ENCODE data around the gene PRKX.
"Not testable (repeated sequence)": the region's sequence is repeated elsewhere in the genome, so short reads cannot be mapped to it uniquely, and the experiment has no call there.

The PRKX gene

GRCh38 chrX:3563451-3563850 is 150.0 kb downstream of the PRKX start:
- DNase-seq (no peak), ATAC-seq (ENCODE audit: insufficient read depth, low read depth) (no peak)
- no peaks in the 10 kb centered on the region for H3K27me3 ChIP-seq (ENCODE audit: insufficient read depth, low read length, poor library complexity)
- no peaks in the 10 kb centered on the region for H3K4me1 ChIP-seq (ENCODE audit: insufficient read depth, low read length)
- no peak overlapping the region for H3K27ac ChIP-seq (ENCODE audit: low read length)
- H3K9me3 ChIP-seq (ENCODE audit: insufficient read depth, low read length, severe bottlenecking) = no peaks in the 10 kb centered on the region
- no peaks in the 10 kb centered on the region for H3K36me3 ChIP-seq (ENCODE audit: insufficient read depth, low read length)
- H3K4me3 ChIP-seq (ENCODE audit: low read depth in 1 of 2, low read length in 2 of 2) = no peak overlapping the region
- H3K9ac ChIP-seq (ENCODE audit: low read depth, low read length) = no peak overlapping the region
- H3K79me2 ChIP-seq (ENCODE audit: insufficient read depth, low read length) = no peaks in the 10 kb centered on the region
- no peaks in the 10 kb centered on the region for H4K20me1 ChIP-seq (ENCODE audit: insufficient read depth, low read length)
- TF ChIP-seq EZH2 (IDR thresholded peaks at IDR 0.05; ENCODE audit: borderline replicate concordance, low read depth, low read length, severe bottlenecking) (no peak), CTCF (IDR thresholded peaks at IDR 0.05; ENCODE audit: borderline replicate concordance, extremely low read depth, low read length, poor library complexity, severe bottlenecking) (no peak)
- no peak overlapping the region for H2AFZ ChIP-seq (ENCODE audit: low read depth, low read length)
- H3K4me2 ChIP-seq (ENCODE audit: insufficient read depth, low read length) = no peak overlapping the region

GRCh38 chrX:3560010-3560409 is 153.4 kb downstream of the PRKX start:
- not testable (repeated sequence) for H3K4me3 ChIP-seq (ENCODE audit: low read depth in 1 of 2, low read length in 2 of 2); H3K27ac ChIP-seq (ENCODE audit: low read length); H3K9me3 ChIP-seq (ENCODE audit: insufficient read depth, low read length, severe bottlenecking); H3K4me2 ChIP-seq (ENCODE audit: insufficient read depth, low read length); H3K27me3 ChIP-seq (ENCODE audit: insufficient read depth, low read length, poor library complexity); H2AFZ ChIP-seq (ENCODE audit: low read depth, low read length); DNase-seq; H3K9ac ChIP-seq (ENCODE audit: low read depth, low read length); H3K36me3 ChIP-seq (ENCODE audit: insufficient read depth, low read length); H3K4me1 ChIP-seq (ENCODE audit: insufficient read depth, low read length); H4K20me1 ChIP-seq (ENCODE audit: insufficient read depth, low read length); ATAC-seq (ENCODE audit: insufficient read depth, low read depth); H3K79me2 ChIP-seq (ENCODE audit: insufficient read depth, low read length)
